ENCODE results near the gene FBXL13. TPM values are rescaled to one million over a fixed set of nuclear protein-coding genes. Genes with fewer than 3 reads are reported as not detected.
"Not testable (repeated sequence)": the region's sequence is repeated elsewhere in the genome, so short reads cannot be mapped to it uniquely, and the experiment has no call there.

FBXL13 gene
- total RNA-seq, 3 donors from 2014 or later (not counting 1 experiment from before 2014, with no cell fraction given), result 0.70 to 0.89 (median 0.85) TPM

GRCh38 chr7:102806613-102807012 lies 268.0 kb downstream of the FBXL13 start:
- TF ChIP-seq CTCF (IDR thresholded peaks at IDR 0.05), result no peak
- no peak overlapping the region for H3K27ac ChIP-seq (ENCODE audit: low read length)
- intact Hi-C loops (cut with micrococcal nuclease), result no loop called here
- no peaks in the 10 kb centered on the region for H3K9me3 ChIP-seq (ENCODE audit: control insufficient read depth, insufficient read depth, low read length)
- ATAC-seq, result no peak
- no peaks in the 10 kb centered on the region for H3K4me1 ChIP-seq (ENCODE audit: control insufficient read depth, insufficient read depth, low read length)
- H3K4me3 ChIP-seq (ENCODE audit: low read length), result no peak overlapping the region
- H3K27me3 Mint-ChIP-seq (ENCODE audit: low read depth in 2 of 2), result no peaks in the 10 kb centered on the region
- 92% methylated on average over 7 of the region's 7 CpGs for WGBS (ENCODE audit: insufficient coverage)
- no peak overlapping the region for H3K4me3 Mint-ChIP-seq
- no peaks in the 10 kb centered on the region for H3K27me3 ChIP-seq (ENCODE audit: control insufficient read depth, insufficient read depth, low read length)
- no peak overlapping the region for H3K27ac Mint-ChIP-seq
- H3K36me3 Mint-ChIP-seq, result no peaks in the 10 kb centered on the region
- no peak for DNase-seq
- H3K9me3 Mint-ChIP-seq, result peaks cover 2 to 4% of the 10 kb centered on the region in 2 donors
- no peaks in the 10 kb centered on the region for H3K36me3 ChIP-seq (ENCODE audit: control insufficient read depth, insufficient read depth, low read length)
- H3K4me1 Mint-ChIP-seq, result no peaks in the 10 kb centered on the region

- intact Hi-C loops (cut with micrococcal nuclease); H3K4me3 Mint-ChIP-seq; H3K9me3 Mint-ChIP-seq; DNase-seq; H3K4me1 Mint-ChIP-seq; H3K36me3 ChIP-seq (ENCODE audit: control insufficient read depth, insufficient read depth, low read length); H3K27me3 ChIP-seq (ENCODE audit: control insufficient read depth, insufficient read depth, low read length); H3K4me1 ChIP-seq (ENCODE audit: control insufficient read depth, insufficient read depth, low read length); H3K9me3 ChIP-seq (ENCODE audit: control insufficient read depth, insufficient read depth, low read length); H3K4me3 ChIP-seq (ENCODE audit: low read length); H3K27me3 Mint-ChIP-seq (ENCODE audit: low read depth in 2 of 2); ATAC-seq; H3K27ac Mint-ChIP-seq; H3K27ac ChIP-seq (ENCODE audit: low read length): not testable (repeated sequence)
- 71% methylated on average over 1 of the region's 6 CpGs for WGBS (ENCODE audit: insufficient coverage)
- peaks cover 35% of the 10 kb centered on the region for H3K36me3 Mint-ChIP-seq
These were observed 278.5 kb downstream of the FBXL13 start for GRCh38 chr7:102795987-102796595.

- ATAC-seq; H3K27me3 Mint-ChIP-seq (ENCODE audit: low read depth in 2 of 2); intact Hi-C loops (cut with micrococcal nuclease); H3K27me3 ChIP-seq (ENCODE audit: control insufficient read depth, insufficient read depth, low read length); H3K9me3 ChIP-seq (ENCODE audit: control insufficient read depth, insufficient read depth, low read length); H3K4me3 ChIP-seq (ENCODE audit: low read length); H3K27ac ChIP-seq (ENCODE audit: low read length); H3K4me1 Mint-ChIP-seq; H3K4me3 Mint-ChIP-seq; H3K4me1 ChIP-seq (ENCODE audit: control insufficient read depth, insufficient read depth, low read length); H3K27ac Mint-ChIP-seq; H3K9me3 Mint-ChIP-seq; H3K36me3 ChIP-seq (ENCODE audit: control insufficient read depth, insufficient read depth, low read length); DNase-seq: not testable (repeated sequence)
- WGBS (ENCODE audit: insufficient coverage), result no CpG with 5 or more reads among the region's 1 CpG
- peaks cover 21% of the 10 kb centered on the region for H3K36me3 Mint-ChIP-seq
These were observed 280.0 kb downstream of the FBXL13 start for GRCh38 chr7:102794567-102794966.

DNA sequence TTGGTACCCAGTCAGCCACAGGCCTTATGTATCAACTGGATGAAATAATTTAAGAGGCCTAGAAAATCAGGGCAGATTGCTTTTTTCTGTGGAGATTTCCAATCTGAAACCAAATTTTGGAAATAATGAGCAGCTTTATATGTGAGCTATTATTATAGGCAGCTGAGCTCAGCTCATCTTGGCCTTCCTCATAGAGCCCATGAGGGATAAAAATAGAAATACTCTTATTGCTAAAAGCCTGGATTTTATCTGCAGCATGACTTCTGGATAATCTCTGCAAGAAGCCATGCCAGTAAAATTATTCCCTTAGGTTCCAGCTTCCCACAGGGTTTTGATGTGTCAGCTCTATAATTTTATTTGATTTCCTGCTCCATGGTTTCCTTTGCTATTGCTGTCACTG lies 282.8 kb downstream of the FBXL13 start:
- H3K9me3 ChIP-seq (ENCODE audit: control insufficient read depth, insufficient read depth, low read length); H3K27ac ChIP-seq (ENCODE audit: low read length); H3K27me3 Mint-ChIP-seq (ENCODE audit: low read depth in 2 of 2); H3K9me3 Mint-ChIP-seq; H3K36me3 ChIP-seq (ENCODE audit: control insufficient read depth, insufficient read depth, low read length); intact Hi-C loops (cut with micrococcal nuclease); H3K27ac Mint-ChIP-seq; H3K27me3 ChIP-seq (ENCODE audit: control insufficient read depth, insufficient read depth, low read length); DNase-seq; ATAC-seq; H3K4me1 ChIP-seq (ENCODE audit: control insufficient read depth, insufficient read depth, low read length); H3K4me3 ChIP-seq (ENCODE audit: low read length); H3K4me1 Mint-ChIP-seq; H3K4me3 Mint-ChIP-seq: not testable (repeated sequence)
- H3K36me3 Mint-ChIP-seq, result peaks cover 13% of the 10 kb centered on the region

GRCh38 chr7:102791367-102791766 lies 283.2 kb downstream of the FBXL13 start:
- intact Hi-C loops (cut with micrococcal nuclease); H3K4me1 Mint-ChIP-seq: not testable (repeated sequence)

DNA sequence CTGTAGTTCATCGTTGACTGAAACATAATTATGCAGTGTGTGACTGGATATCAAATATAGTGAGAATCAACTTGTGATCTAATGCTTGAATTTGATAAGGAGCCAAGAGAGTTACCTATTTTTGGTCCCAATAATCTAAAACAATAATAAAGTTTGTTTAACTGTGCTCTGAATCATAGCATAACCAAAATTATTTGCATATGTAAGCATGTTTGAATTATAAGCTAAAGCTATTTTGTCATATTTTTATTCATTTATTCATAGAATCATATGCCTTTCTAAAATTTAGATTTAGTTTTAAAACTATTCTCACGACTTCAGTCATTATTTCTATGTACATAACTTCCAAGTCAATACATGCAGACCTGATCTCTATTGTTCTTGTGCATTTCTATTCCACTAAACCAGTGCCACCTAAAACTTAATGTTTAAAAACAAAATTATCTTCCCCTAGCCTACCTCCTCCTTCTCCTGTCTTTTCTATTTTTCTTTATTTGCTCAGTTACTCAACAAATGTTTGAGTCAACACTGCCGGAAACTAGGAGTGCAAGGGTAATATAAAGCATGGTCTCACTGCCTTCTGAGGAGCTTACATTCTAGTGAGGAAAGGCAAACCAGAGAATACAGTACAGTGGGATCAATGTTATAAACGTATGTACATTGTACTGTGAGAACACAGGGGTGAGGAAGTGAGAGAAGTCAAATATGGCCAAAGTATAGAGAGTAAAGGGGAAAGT lies 284.1 kb downstream of the FBXL13 start:
- H3K9me3 ChIP-seq (ENCODE audit: control insufficient read depth, insufficient read depth, low read length); H3K36me3 Mint-ChIP-seq; H3K27ac Mint-ChIP-seq; H3K27me3 ChIP-seq (ENCODE audit: control insufficient read depth, insufficient read depth, low read length); H3K9me3 Mint-ChIP-seq; H3K27me3 Mint-ChIP-seq (ENCODE audit: low read depth in 2 of 2); intact Hi-C loops (cut with micrococcal nuclease); ATAC-seq; H3K27ac ChIP-seq (ENCODE audit: low read length); H3K4me3 ChIP-seq (ENCODE audit: low read length); H3K4me1 Mint-ChIP-seq; H3K4me3 Mint-ChIP-seq; DNase-seq; H3K4me1 ChIP-seq (ENCODE audit: control insufficient read depth, insufficient read depth, low read length); H3K36me3 ChIP-seq (ENCODE audit: control insufficient read depth, insufficient read depth, low read length): not testable (repeated sequence)
- 100% methylated on average over 2 of the region's 4 CpGs for WGBS (ENCODE audit: insufficient coverage)

More at GRCh38 chr7:102791367-102791766, 283.2 kb downstream of the FBXL13 start:
- not testable (repeated sequence) for H3K27ac ChIP-seq (ENCODE audit: low read length); H3K36me3 ChIP-seq (ENCODE audit: control insufficient read depth, insufficient read depth, low read length); H3K36me3 Mint-ChIP-seq; H3K4me3 Mint-ChIP-seq; H3K9me3 Mint-ChIP-seq; H3K27me3 ChIP-seq (ENCODE audit: control insufficient read depth, insufficient read depth, low read length); H3K4me1 ChIP-seq (ENCODE audit: control insufficient read depth, insufficient read depth, low read length); H3K27me3 Mint-ChIP-seq (ENCODE audit: low read depth in 2 of 2); ATAC-seq; DNase-seq; H3K9me3 ChIP-seq (ENCODE audit: control insufficient read depth, insufficient read depth, low read length); H3K4me3 ChIP-seq (ENCODE audit: low read length); H3K27ac Mint-ChIP-seq
- 87% methylated on average over 2 of the region's 5 CpGs for WGBS (ENCODE audit: insufficient coverage)

GRCh38 chr7:102788770-102789169 lies 285.8 kb downstream of the FBXL13 start:
- H3K36me3 Mint-ChIP-seq, result not testable (repeated sequence)

More at GRCh38 chr7:102788770-102789169, 285.8 kb downstream of the FBXL13 start:
- H3K9me3 Mint-ChIP-seq; ATAC-seq; intact Hi-C loops (cut with micrococcal nuclease); H3K27ac Mint-ChIP-seq; H3K36me3 ChIP-seq (ENCODE audit: control insufficient read depth, insufficient read depth, low read length); DNase-seq; H3K4me3 Mint-ChIP-seq; H3K27ac ChIP-seq (ENCODE audit: low read length); H3K4me1 ChIP-seq (ENCODE audit: control insufficient read depth, insufficient read depth, low read length); H3K4me3 ChIP-seq (ENCODE audit: low read length); H3K4me1 Mint-ChIP-seq; H3K9me3 ChIP-seq (ENCODE audit: control insufficient read depth, insufficient read depth, low read length); H3K27me3 Mint-ChIP-seq (ENCODE audit: low read depth in 2 of 2); H3K27me3 ChIP-seq (ENCODE audit: control insufficient read depth, insufficient read depth, low read length): not testable (repeated sequence)
- WGBS (ENCODE audit: insufficient coverage), result no CpG with 5 or more reads among the region's 2 CpGs
